H1 (cell line): Measurements from ENCODE around the gene LRP2BP. TPM values are rescaled to one million over a fixed set of nuclear protein-coding genes. Genes with fewer than 3 reads are reported as not detected.

Experiments used
- CTCF ChIA-PET: fragments of 300-600 bp; sonication (Branson Sonifier 250); formaldehyde crosslinking; loops from one replicate; lab custom pipeline; 2021; ENCODE audit not compliant: partially characterized antibody; lab: Charles Lee
- POLR2A ChIA-PET: fragments of 300-600 bp; sonication (Branson Sonifier 250); formaldehyde crosslinking; loops from one replicate; lab custom pipeline; 2021; ENCODE audit warnings: inconsistent platforms; ENCODE audit not compliant: partially characterized antibody; lab: Charles Lee
- DNase-seq, 2 experiments: peaks; one replicate each; pipeline versions ENCODE4 v3.0.0 to v3.0.0-alpha.2; 2010 to 2022; ENCODE audit warnings: low spot score in 2 of 2, low read depth in 1 of 2, mixed read lengths in 1 of 2
- FAIRE-seq: peaks from 2 replicates; lab custom pipeline; 2011; peaks lifted over from hg19 to GRCh38; lab: Jason Lieb, UNC
- H2AFZ ChIP-seq: 2 replicates; pipeline ENCODE4 v1.8.1; 2012; ENCODE audit warnings: low read length, inconsistent platforms
- H2AK5ac ChIP-seq: 2 replicates; pipeline ENCODE4 v1.6.1; 2013; ENCODE audit warnings: low read depth, low read length
- H2BK120ac ChIP-seq: replicated peaks from 2 replicates; pipeline ENCODE3; 2013; ENCODE audit warnings: low read depth, low read length, inconsistent platforms
- H2BK12ac ChIP-seq: 2 replicates; pipeline ENCODE4 v1.6.1; 2013; ENCODE audit warnings: low read depth, low read length
- H2BK15ac ChIP-seq: 2 replicates; pipeline ENCODE4 v1.6.1; 2013; ENCODE audit warnings: low read length
- H2BK20ac ChIP-seq: 2 replicates; pipeline ENCODE4 v1.6.1; 2013; ENCODE audit warnings: low read length
- H2BK5ac ChIP-seq: 2 replicates; pipeline ENCODE4 v1.6.1; 2013; ENCODE audit warnings: low read depth, low read length
- H3K14ac ChIP-seq: 2 replicates; pipeline ENCODE4 v1.6.1; 2013; ENCODE audit warnings: inconsistent platforms; ENCODE audit not compliant: insufficient read length
- H3K18ac ChIP-seq: 2 replicates; pipeline ENCODE4 v1.6.1; 2013; ENCODE audit warnings: low read length; ENCODE audit errors: extremely low read depth
- H3K23ac ChIP-seq: 2 replicates; pipeline ENCODE4 v1.6.1; 2013; ENCODE audit warnings: inconsistent platforms; ENCODE audit not compliant: insufficient read length
- H3K23me2 ChIP-seq: 2 replicates; pipeline ENCODE4 v1.6.1; 2013; ENCODE audit warnings: low read depth, low read length
- H3K27ac ChIP-seq: 2 replicates; pipeline ENCODE4 v1.6.1; 2011; ENCODE audit warnings: low read depth, low read length, inconsistent platforms
- H3K27me3 ChIP-seq, 4 experiments: replicated peaks in 1 of 4; 1 replicate in 1 of 4; 2 replicates in 3 of 4; pipeline versions ENCODE4 v1.6.1 to v1.8.1; 2011 to 2013; ENCODE audit warnings: low read length in 3 of 4, mild to moderate bottlenecking in 3 of 4, inconsistent platforms in 2 of 4, mixed read lengths in 2 of 4, moderate library complexity in 1 of 4; ENCODE audit not compliant: control insufficient read depth in 3 of 4, insufficient read depth in 3 of 4; ENCODE audit errors: extremely low read depth in 1 of 4
- H3K36me3 ChIP-seq, 4 experiments: 2 replicates each; pipeline versions ENCODE4 v1.6.1 to v1.8.1; 2011 to 2013; ENCODE audit warnings: mild to moderate bottlenecking in 4 of 4, low read length in 3 of 4, moderate library complexity in 2 of 4, control low read depth in 1 of 4, inconsistent platforms in 1 of 4; ENCODE audit not compliant: insufficient read depth in 4 of 4, control insufficient read depth in 2 of 4
- H3K4ac ChIP-seq: replicated peaks from 2 replicates; pipeline ENCODE3; 2013; ENCODE audit warnings: low read length, low read depth, mixed read lengths, inconsistent platforms; ENCODE audit not compliant: insufficient read length
- H3K4me1 ChIP-seq, 4 experiments: replicated peaks in 1 of 4; 1 replicate in 1 of 4; 2 replicates in 3 of 4; pipeline versions ENCODE4 v1.6.1 to v1.8.1; 2011 to 2013; ENCODE audit warnings: low read length in 3 of 4, inconsistent platforms in 2 of 4, mixed read lengths in 1 of 4; ENCODE audit not compliant: insufficient read depth in 4 of 4, control insufficient read depth in 3 of 4
- H3K4me2 ChIP-seq, 2 experiments: 2 replicates each; pipeline versions ENCODE4 v1.6.1 to v1.8.1; 2011 to 2013; ENCODE audit warnings: low read depth in 2 of 2, low read length in 2 of 2, control low read depth in 1 of 2, inconsistent platforms in 1 of 2, mild to moderate bottlenecking in 1 of 2; ENCODE audit not compliant: insufficient read depth in 1 of 2
- H3K4me3 ChIP-seq, 4 experiments: fragments of 200-600, 300-600 bp in 1 of 4; sonication (generic), shearing (Covaris generic), sonication (Bioruptor Twin) in 1 of 4; 2 replicates each; pipeline versions ENCODE4 v1.5.1 to v1.8.1; 2011 to 2016; ENCODE audit warnings: low read length in 4 of 4, low read depth in 3 of 4, control low read depth in 2 of 4, inconsistent platforms in 2 of 4, mild to moderate bottlenecking in 2 of 4, mixed read lengths in 1 of 4, moderate library complexity in 1 of 4; ENCODE audit not compliant: insufficient read depth in 2 of 4; ENCODE audit errors: extremely low read depth in 1 of 4
- H3K56ac ChIP-seq: replicated peaks from 2 replicates; pipeline ENCODE3; 2013; ENCODE audit warnings: low read depth, mild to moderate bottlenecking, mixed read lengths, low read length, inconsistent platforms; ENCODE audit not compliant: insufficient read length
- H3K79me1 ChIP-seq: 2 replicates; pipeline ENCODE4 v1.6.1; 2013; ENCODE audit warnings: low read depth, low read length, control low read depth
- H3K79me2 ChIP-seq, 2 experiments: 2 replicates each; pipeline versions ENCODE4 v1.6.1 to v1.8.1; 2012 to 2013; ENCODE audit warnings: low read length in 2 of 2, mild to moderate bottlenecking in 2 of 2, inconsistent platforms in 1 of 2; ENCODE audit not compliant: insufficient read depth in 2 of 2, control insufficient read depth in 1 of 2
- H3K9ac ChIP-seq, 4 experiments: replicated peaks in 1 of 4; 1 replicate in 1 of 4; 2 replicates in 3 of 4; pipeline versions ENCODE4 v1.6.1 to v1.8.1; 2011 to 2013; ENCODE audit warnings: low read depth in 3 of 4, low read length in 3 of 4, control low read depth in 2 of 4, mild to moderate bottlenecking in 2 of 4, moderate library complexity in 2 of 4, inconsistent platforms in 1 of 4; ENCODE audit errors: extremely low read depth in 1 of 4
- H3K9me3 ChIP-seq, 2 experiments: 2 replicates each; pipeline versions ENCODE4 v1.6.1 to v1.8.1; 2012 to 2013; ENCODE audit warnings: mild to moderate bottlenecking in 2 of 2, moderate library complexity in 2 of 2, control low read depth in 1 of 2, inconsistent platforms in 1 of 2, low read depth in 1 of 2, low read length in 1 of 2, mixed read lengths in 1 of 2; ENCODE audit not compliant: insufficient read depth in 2 of 2
- H4K20me1 ChIP-seq, 2 experiments: replicated peaks in 1 of 2; 2 replicates each; pipeline versions ENCODE3 to v1.8.1; 2011 to 2013; ENCODE audit warnings: inconsistent platforms in 2 of 2, low read length in 2 of 2, mild to moderate bottlenecking in 1 of 2; ENCODE audit not compliant: insufficient read depth in 2 of 2, control insufficient read depth in 1 of 2
- H4K5ac ChIP-seq: 2 replicates; pipeline ENCODE4 v1.6.1; 2013; ENCODE audit warnings: low read length, low read depth, mixed read lengths, inconsistent platforms; ENCODE audit not compliant: insufficient read length
- H4K8ac ChIP-seq: 2 replicates; pipeline ENCODE4 v1.8.0; 2013; ENCODE audit warnings: mild to moderate bottlenecking, moderate library complexity, low read length, inconsistent platforms; ENCODE audit not compliant: insufficient read depth; ENCODE audit errors: extremely low read depth
- H4K91ac ChIP-seq: replicated peaks from 2 replicates; pipeline ENCODE3; 2013; ENCODE audit warnings: low read length, mixed read lengths, inconsistent platforms; ENCODE audit not compliant: insufficient read length
- BACH1 ChIP-seq: IDR thresholded peaks from 2 replicates; pipeline ENCODE4 v1.6.1; 2012; ENCODE audit warnings: low read length, improper control_type of control experiment
- CEBPB ChIP-seq: IDR thresholded peaks from 2 replicates; pipeline ENCODE4 v1.6.1; 2012; ENCODE audit warnings: low read depth, low read length
- EP300 ChIP-seq, 2 experiments: IDR thresholded peaks; 1 replicate in 1 of 2; 2 replicates in 1 of 2; pipeline ENCODE4 v1.6.1; 2011 to 2012; ENCODE audit warnings: low read depth in 2 of 2, low read length in 2 of 2, mild to moderate bottlenecking in 2 of 2, borderline replicate concordance in 1 of 2, inconsistent platforms in 1 of 2, moderate library complexity in 1 of 2
- JUN ChIP-seq: IDR thresholded peaks from 2 replicates; pipeline ENCODE4 v1.6.1; 2011; ENCODE audit warnings: low read depth, mild to moderate bottlenecking, improper control_type of control experiment, low read length
- JUND ChIP-seq: IDR thresholded peaks from 2 replicates; pipeline ENCODE4 v1.6.1; 2011; ENCODE audit warnings: mild to moderate bottlenecking, improper control_type of control experiment, low read length
- MAX ChIP-seq: IDR thresholded peaks from 2 replicates; pipeline ENCODE4 v1.6.1; 2012; ENCODE audit warnings: inconsistent platforms
- NRF1 ChIP-seq: IDR thresholded peaks from 2 replicates; pipeline ENCODE4 v1.6.1; 2011; ENCODE audit warnings: mild to moderate bottlenecking, low read depth, low read length, improper control_type of control experiment
- POLR2A ChIP-seq, 2 experiments: IDR thresholded peaks; 1 replicate in 1 of 2; 2 replicates in 1 of 2; pipeline ENCODE4 v1.6.1; 2011; ENCODE audit warnings: low read depth in 2 of 2, low read length in 2 of 2, mild to moderate bottlenecking in 2 of 2; ENCODE audit errors: control extremely low read depth in 1 of 2
- POU5F1 ChIP-seq: IDR thresholded peaks from 2 replicates; pipeline ENCODE4 v1.6.1; 2011; ENCODE audit warnings: low read depth, mild to moderate bottlenecking, low read length, moderate library complexity
- SP1 ChIP-seq: IDR thresholded peaks from 2 replicates; pipeline ENCODE4 v1.6.1; 2011; ENCODE audit warnings: low read depth, low read length
- SP2 ChIP-seq: IDR thresholded peaks from 2 replicates; pipeline ENCODE4 v1.6.1; 2012; ENCODE audit warnings: mild to moderate bottlenecking, low read length, inconsistent platforms
- WGBS, 2 experiments: shearing (Covaris generic) in 1 of 2; methylation state at CpG; one replicate each; pipeline versions ENCODE4 v1.1.6 to v1.1.7; 2013 to 2015; ENCODE audit warnings: low lambda C conversion rate in 2 of 2, mixed read lengths in 2 of 2, inconsistent platforms in 1 of 2, low coverage in 1 of 2, missing lambda C conversion rate in 1 of 2; ENCODE audit not compliant: insufficient replicate concordance in 2 of 2, insufficient coverage in 1 of 2, insufficient read length in 1 of 2; ENCODE audit errors: extremely low coverage in 1 of 2, missing lambda C conversion rate in 1 of 2; 5-methylcytosine and 5-hydroxymethylcytosine counted together
- polyA plus RNA-seq, 7 experiments: library from polyadenylated mRNA; depleted of rRNA in 3 of 7; stranded (reverse) in 5 of 7; unstranded in 2 of 7; fragments of >200 nt in 5 of 7; fragments of 200-250 nt in 2 of 7; gene quantifications; 1 replicate in 5 of 7; 2 replicates in 1 of 7; 4 replicates in 1 of 7; pipeline versions ENCODE4 v1.2.1 to v1.2.3, GENCODE V29; 2011 to 2013; ENCODE audit warnings: missing spikeins in 2 of 7, mixed read lengths in 2 of 7
- total RNA-seq: library from RNA; stranded (reverse); fragmentation: NEBNext Ultra II Directional; extraction: Animal tissue kit (Norgen Biotek cat#: 25700); gene quantifications from 2 replicates; pipeline ENCODE4 v1.2.1, GENCODE V29; 2021
- TF ChIP-seq, protein P1 (sequence below): IDR thresholded peaks from 2 replicates; pipeline ENCODE4 v1.6.1; 2012; ENCODE audit warnings: low read length, inconsistent platforms

Gene LRP2BP
- total and polyA plus RNA-seq, 2 of the 8 experiments (the other 6 are each of a cell fraction or from before 2014, with no cell fraction given): 0.12 to 0.30 TPM

DNA sequence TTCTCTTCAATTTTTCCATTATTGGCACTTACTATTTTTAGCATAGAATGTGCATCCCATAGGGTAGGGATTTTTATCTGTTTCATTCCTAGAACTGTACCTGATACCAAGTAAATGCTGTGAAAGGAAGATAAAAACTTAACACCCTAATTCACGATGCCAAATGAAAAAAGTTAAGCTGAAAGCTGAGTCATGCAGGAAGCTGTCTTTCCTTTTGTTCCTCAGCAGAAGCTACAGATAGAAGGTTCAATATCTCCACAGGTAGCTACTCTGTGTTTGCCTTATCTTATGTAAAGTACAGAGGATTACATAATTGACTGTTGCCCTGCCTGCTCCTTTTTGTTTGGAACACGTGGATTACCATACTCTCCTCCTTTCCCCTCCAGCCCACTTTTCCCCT, 77.0 kb downstream of the LRP2BP start:
- H3K18ac ChIP-seq: no peak overlapping the region
- H3K23me2 ChIP-seq: no peaks in the 10 kb centered on the region
- no peak overlapping the region for H2BK120ac ChIP-seq
- H2BK20ac ChIP-seq: no peak overlapping the region
- H4K20me1 ChIP-seq: no peaks in the 10 kb centered on the region
- no peak overlapping the region for H2AK5ac ChIP-seq
- H3K4ac ChIP-seq: no peak overlapping the region
- H2BK12ac ChIP-seq: no peak overlapping the region
- H3K79me1 ChIP-seq: no peaks in the 10 kb centered on the region
- no peak overlapping the region for H3K23ac ChIP-seq
- peak overlapping the region; percentile 20; the same call in 1 of the 2 replicates for H3K27ac ChIP-seq
- peaks cover 0 to 3% (median 0%) of the 10 kb centered on the region in 4 experiments; a peak in 1 of 7 replicates for H3K4me1 ChIP-seq
- CTCF ChIA-PET: interaction anchor here (0.7 to 1.1 kb wide), 2 partner anchors 14 to 65 kb away, joined by 3 read pairs; no protein-coding TSS in a partner anchor
- H3K4me3 ChIP-seq: peak overlapping the region in 1 of 4 experiments; percentile 45; a peak in 2 of 8 replicates
- peak overlapping the region; percentile 86 for H4K5ac ChIP-seq
- H3K9ac ChIP-seq: no peak overlapping the region
- no peak overlapping the region for H3K56ac ChIP-seq
- H3K4me2 ChIP-seq: peak overlapping the region in 1 of 2 experiments; percentile 53; a peak in 3 of 4 replicates
- no peak overlapping the region for H2AFZ ChIP-seq
- 2% methylated on average over 2 of the region's 2 CpGs; no CpG with 5 or more reads in 1 of the 2 experiments for WGBS, 2 experiments
- FAIRE-seq: peak; percentile 93
- no peak for DNase-seq
- no peak overlapping the region for H3K14ac ChIP-seq
- POLR2A ChIA-PET: interaction anchor here (0.6 to 0.9 kb wide), 2 partner anchors 13 kb away, joined by 4 read pairs; no protein-coding TSS in a partner anchor
- no peaks in the 10 kb centered on the region for H3K27me3 ChIP-seq
- H4K91ac ChIP-seq: no peak overlapping the region
- H3K36me3 ChIP-seq: peaks cover 0 to 26% (median 8%) of the 10 kb centered on the region in 4 experiments; a peak in 3 of 8 replicates
- no peak overlapping the region for H2BK15ac ChIP-seq
- H3K79me2 ChIP-seq: no peaks in the 10 kb centered on the region
- H3K9me3 ChIP-seq: 0 out of 4 replicates have a peak, but pooled peaks cover 3 to 6% of the 10 kb centered on the region in 2 experiments
- no peak overlapping the region for H4K8ac ChIP-seq
- H2BK5ac ChIP-seq: no peak overlapping the region
- TF ChIP-seq MAX (peak; percentile 72), EP300 (IDR thresholded peaks at IDR 0.05; ENCODE audit: borderline replicate concordance in 1 of 2, low read depth in 2 of 2, low read length in 2 of 2) (peak in 1 of 2 experiments; percentile 63; a peak in 1 of 3 replicates), POLR2A (IDR thresholded peaks at IDR 0.05; ENCODE audit: control extremely low read depth in 1 of 2, low read depth in 2 of 2, low read length in 2 of 2) (0 out of 3 replicates have a peak, but pooled peaks of 1 of the 2 experiments have one; percentile 30), NRF1 (no peak), POU5F1 (no peak), JUND (peak; percentile 88), JUN (peak; percentile 63; the same call in 1 of the 2 replicates), CEBPB (peak; percentile 67; the same call in 1 of the 2 replicates), SP1 (0 out of 2 replicates have a peak, but pooled peaks have one; percentile 18), SP2 (no peak), BACH1 (peak; percentile 97)
- TF ChIP-seq, protein P1, sequence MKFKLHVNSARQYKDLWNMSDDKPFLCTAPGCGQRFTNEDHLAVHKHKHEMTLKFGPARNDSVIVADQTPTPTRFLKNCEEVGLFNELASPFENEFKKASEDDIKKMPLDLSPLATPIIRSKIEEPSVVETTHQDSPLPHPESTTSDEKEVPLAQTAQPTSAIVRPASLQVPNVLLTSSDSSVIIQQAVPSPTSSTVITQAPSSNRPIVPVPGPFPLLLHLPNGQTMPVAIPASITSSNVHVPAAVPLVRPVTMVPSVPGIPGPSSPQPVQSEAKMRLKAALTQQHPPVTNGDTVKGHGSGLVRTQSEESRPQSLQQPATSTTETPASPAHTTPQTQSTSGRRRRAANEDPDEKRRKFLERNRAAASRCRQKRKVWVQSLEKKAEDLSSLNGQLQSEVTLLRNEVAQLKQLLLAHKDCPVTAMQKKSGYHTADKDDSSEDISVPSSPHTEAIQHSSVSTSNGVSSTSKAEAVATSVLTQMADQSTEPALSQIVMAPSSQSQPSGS: peak; percentile 91
